Stimulated activated CD8-positive, alpha-beta memory T cell treated with anti-CD3 and anti-CD28 coated beads, Interleukin-15, amount 100 ng/mL, for 48 hours (primary cell): ENCODE data around the gene CLDN25.

Experiments
- DNase-seq, 2 donors: peaks; one replicate each; pipeline ENCODE4 v3.0.0-alpha.2; 2020; ENCODE audit warnings: low read depth in 2 of 2

Gene CLDN25

GRCh38 chr11:113808931-113809330 is 29.3 kb downstream of the CLDN25 start:
- no peak for DNase-seq

- no peak for DNase-seq
These were observed 34.6 kb downstream of the CLDN25 start for GRCh38 chr11:113814181-113814580.

DNA sequence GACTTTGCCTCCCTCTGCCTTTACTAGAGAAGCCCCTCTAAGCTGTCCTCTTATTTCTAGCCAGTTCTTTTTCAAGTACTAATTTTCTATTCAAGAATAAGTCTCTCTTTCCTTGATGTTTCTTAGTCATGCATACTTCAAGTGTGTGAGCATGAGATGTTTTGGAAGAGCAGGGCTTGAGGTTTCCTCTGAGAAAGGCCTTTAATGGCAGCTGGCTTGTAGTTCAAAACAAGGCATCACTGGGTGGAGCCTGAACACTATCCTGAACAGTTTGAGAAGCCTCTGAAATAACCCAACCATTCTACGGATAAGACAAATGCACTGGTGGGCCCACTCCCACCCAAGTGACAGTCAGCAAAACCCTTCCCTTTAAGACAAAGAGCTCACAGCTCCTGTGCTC is 37.6 kb downstream of the CLDN25 start:
- no peak for DNase-seq

- DNase-seq = no peak
These were observed 38.0 kb downstream of the CLDN25 start for GRCh38 chr11:113817626-113818025.

- DNase-seq = no peak
These were observed 38.8 kb downstream of the CLDN25 start for GRCh38 chr11:113818426-113818825.

DNA sequence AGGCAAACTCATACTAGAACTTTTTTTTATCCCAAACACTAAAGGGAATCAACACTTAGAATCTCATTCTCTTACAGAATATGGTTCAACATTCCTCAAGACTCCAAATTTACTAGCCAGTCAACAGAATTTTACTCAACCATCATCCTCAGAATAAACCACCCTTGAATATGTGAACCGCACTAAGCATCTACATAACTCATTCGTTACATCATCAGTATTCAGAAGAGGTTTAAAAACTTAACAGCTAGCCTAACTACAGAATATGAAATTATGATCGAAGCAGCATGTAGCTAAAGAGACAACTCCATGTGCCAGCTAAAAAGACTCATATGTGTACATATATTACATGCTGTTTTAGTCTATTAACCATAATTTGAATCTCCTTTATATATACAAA is 47.9 kb downstream of the CLDN25 start:
- DNase-seq = no peak

DNA sequence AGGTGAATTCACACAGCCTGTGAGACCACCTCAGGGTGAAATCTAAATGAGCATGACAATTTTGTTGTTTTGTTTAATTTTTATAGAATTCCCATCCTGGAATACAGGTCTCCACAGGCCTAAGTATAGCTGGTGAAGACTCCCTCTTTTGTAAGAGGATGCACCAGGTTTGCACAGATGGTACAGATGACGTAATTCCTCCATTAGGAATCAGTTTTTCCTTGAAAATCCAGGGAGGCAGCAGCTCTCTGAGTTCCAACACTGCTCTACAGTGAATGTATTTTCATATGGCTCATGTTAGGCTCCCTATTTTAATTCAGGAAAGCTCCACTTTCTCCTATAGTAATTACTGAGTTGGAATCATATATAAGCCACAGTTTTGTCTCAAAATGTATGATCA is 48.6 kb downstream of the CLDN25 start:
- DNase-seq = no peak

GRCh38 chr11:113829751-113830150 is 50.2 kb downstream of the CLDN25 start:
- DNase-seq = no peak
